A172 (cell line): ENCODE data around the gene MAJIN. TPM values are rescaled to one million over a fixed set of nuclear protein-coding genes. Genes with fewer than 3 reads are reported as not detected.
A peak's percentile ranks its signal among the peaks of the same experiment; 100 is the strongest.
"Not testable (repeated sequence)": the region's sequence is repeated elsewhere in the genome, so short reads cannot be mapped to it uniquely, and the experiment has no call there.

Experiments used
- DNase-seq: peaks from one replicate; pipeline ENCODE4 v3.0.0-alpha.2; 2015; ENCODE audit warnings: low spot score
- total RNA-seq: library from RNA; depleted of rRNA; stranded (reverse); fragments of >200 nt; shearing (Covaris generic); gene quantifications from 2 replicates; pipeline ENCODE4 v1.2.3, GENCODE V29; 2014; rRNA removed

MAJIN gene
- total RNA-seq, result not detected in 2 replicates

GRCh38 chr11:64971421-64972233, at the start of gene MAJIN:
Gene MAJIN, minus strand, starts transcription at chr11:64972108. Its CDS starts 12,703 bp downstream, at chr11:64959405.
- no peak for DNase-seq

- DNase-seq, result no peak
Observed at GRCh38 chr11:65021509-65021908, 49.6 kb upstream of the MAJIN start.

- no peak for DNase-seq
Observed at GRCh38 chr11:65021003-65021402, 49.1 kb upstream of the MAJIN start.

- no peak for DNase-seq
Observed at GRCh38 chr11:65019824-65020223, 47.9 kb upstream of the MAJIN start.

- DNase-seq, result no peak
Observed at GRCh38 chr11:65017937-65018336, 46.0 kb upstream of the MAJIN start.

- DNase-seq, result no peak
Observed at GRCh38 chr11:65016705-65017104, 44.8 kb upstream of the MAJIN start.

- no peak for DNase-seq
Observed at GRCh38 chr11:65014726-65015227, 42.9 kb upstream of the MAJIN start.

- peak; percentile 77 for DNase-seq
Observed at GRCh38 chr11:65013888-65014725, 42.2 kb upstream of the MAJIN start, which contains the start of gene ARL2. Gene ARL2, plus strand, starts transcription at chr11:65014160. Its CDS starts 48 bp downstream, at chr11:65014208.

- DNase-seq, result peak; percentile 80
Observed at GRCh38 chr11:65013130-65013887, 41.4 kb upstream of the MAJIN start.

GRCh38 chr11:65008873-65009272, 37.0 kb upstream of the MAJIN start:
- DNase-seq, result no peak

- DNase-seq, result no peak
Observed at GRCh38 chr11:65008016-65008415, 36.1 kb upstream of the MAJIN start.

GRCh38 chr11:65003968-65004367, 32.1 kb upstream of the MAJIN start:
- not testable (repeated sequence) for DNase-seq

GRCh38 chr11:65003282-65003681, 31.4 kb upstream of the MAJIN start:
- DNase-seq, result no peak

GRCh38 chr11:65002706-65003105, 30.8 kb upstream of the MAJIN start:
- DNase-seq, result no peak

GRCh38 chr11:64999478-64999877, 27.6 kb upstream of the MAJIN start:
- DNase-seq, result no peak

GRCh38 chr11:64998690-64999431, 27.0 kb upstream of the MAJIN start:
- no peak for DNase-seq

- DNase-seq, result no peak
Observed at GRCh38 chr11:64998141-64998540, 26.2 kb upstream of the MAJIN start.

GRCh38 chr11:64996710-64997380, 24.9 kb upstream of the MAJIN start, which contains the start of gene BATF2:
Gene BATF2, minus strand, starts transcription at chr11:64996971. Its CDS starts 57 bp downstream, at chr11:64996914.
- peak; percentile 79 for DNase-seq

GRCh38 chr11:64996327-64996709, 24.4 kb upstream of the MAJIN start:
- no peak for DNase-seq

- DNase-seq, result no peak
Observed at GRCh38 chr11:64994318-64994717, 22.4 kb upstream of the MAJIN start.
